Lung (tissue), 12 donors: ENCODE measurements around the gene GGTA1. TPM values are rescaled to one million over a fixed set of nuclear protein-coding genes. Genes with fewer than 3 reads are reported as not detected.

ENCODE experiments used
- ATAC-seq: fragments of 200-7000 bp; cut with Tn5 transposase; one replicate; pipeline ENCODE4 v1.9.1; 2020; ENCODE audit warnings: moderate number of reproducible peaks; ENCODE audit not compliant: insufficient read depth, low FRiP score
- DNase-seq, 3 donors: peaks; one replicate each; pipeline ENCODE4 v3.0.0-alpha.2; 2013 to 2017
- H3K27ac ChIP-seq, 2 donors: one replicate each; pipeline ENCODE4 v1.5.1; 2013; ENCODE audit warnings: mild to moderate bottlenecking in 2 of 2, moderate library complexity in 2 of 2, control low read depth in 1 of 2, inconsistent platforms in 1 of 2, low read depth in 1 of 2, low read length in 1 of 2
- H3K27me3 ChIP-seq, 3 donors: one replicate each; pipeline ENCODE4 v1.5.1; 2013; ENCODE audit warnings: low read length in 2 of 3; ENCODE audit not compliant: control insufficient read depth in 3 of 3, insufficient read depth in 3 of 3
- H3K36me3 ChIP-seq, 4 donors: one replicate each; pipeline ENCODE4 v1.5.1; 2013; ENCODE audit warnings: low read length in 4 of 4, mild to moderate bottlenecking in 1 of 4, moderate library complexity in 1 of 4; ENCODE audit not compliant: control insufficient read depth in 4 of 4, insufficient read depth in 4 of 4
- H3K4me1 ChIP-seq, 5 donors: one replicate each; pipeline ENCODE4 v1.5.1; 2013; ENCODE audit warnings: low read length in 5 of 5, mild to moderate bottlenecking in 2 of 5, moderate library complexity in 1 of 5; ENCODE audit not compliant: control insufficient read depth in 5 of 5, insufficient read depth in 5 of 5
- H3K4me3 ChIP-seq: one replicate; pipeline ENCODE4 v1.5.1; 2013; ENCODE audit warnings: mild to moderate bottlenecking, control low read depth, moderate library complexity
- H3K9ac ChIP-seq, 2 donors: one replicate each; pipeline ENCODE4 v1.5.1; 2013; ENCODE audit warnings: low read length in 2 of 2, control low read depth in 1 of 2; ENCODE audit not compliant: insufficient read depth in 1 of 2
- H3K9me3 ChIP-seq, 4 donors: one replicate each; pipeline ENCODE4 v1.5.1; 2013; ENCODE audit warnings: low read length in 3 of 4, mild to moderate bottlenecking in 1 of 4, moderate library complexity in 1 of 4; ENCODE audit not compliant: control insufficient read depth in 4 of 4, insufficient read depth in 3 of 4
- WGBS, 2 donors: extraction: QIAGEN DNeasy Blood & Tissue Kit; methylation state at CpG; one replicate each; pipeline ENCODE4 v1.1.7; 2013; 5-methylcytosine and 5-hydroxymethylcytosine counted together
- polyA plus RNA-seq, 2 donors: library from polyadenylated mRNA; stranded (reverse); fragments of 200-250 nt; gene quantifications; one replicate each; pipeline ENCODE4 v1.2.1, GENCODE V29; 2013
- total RNA-seq, 2 donors: library from RNA; depleted of rRNA in 1 of 2; stranded (reverse); fragments of >200 nt in 1 of 2; gene quantifications; one replicate each; pipeline ENCODE4 v1.2.1, GENCODE V29; 2014 to 2021
- TF ChIP-seq, protein P1 (sequence below): IDR thresholded peaks from 2 replicates; pipeline ENCODE4 v1.5.1; 2012; ENCODE audit warnings: mild to moderate bottlenecking; ENCODE audit errors: control extremely low read depth, extremely low read depth
- donor health status: control.
- donor health status: control.
- donor health status: Bipolar disorder and iron deficiency.
- donor health status: healthy.
- donor health status: DM: yes; HTN: yes; CAD: no.

Gene GGTA1
- total and polyA plus RNA-seq, 4 donors: 1.5 to 6.6 (median 5.8) TPM

DNA sequence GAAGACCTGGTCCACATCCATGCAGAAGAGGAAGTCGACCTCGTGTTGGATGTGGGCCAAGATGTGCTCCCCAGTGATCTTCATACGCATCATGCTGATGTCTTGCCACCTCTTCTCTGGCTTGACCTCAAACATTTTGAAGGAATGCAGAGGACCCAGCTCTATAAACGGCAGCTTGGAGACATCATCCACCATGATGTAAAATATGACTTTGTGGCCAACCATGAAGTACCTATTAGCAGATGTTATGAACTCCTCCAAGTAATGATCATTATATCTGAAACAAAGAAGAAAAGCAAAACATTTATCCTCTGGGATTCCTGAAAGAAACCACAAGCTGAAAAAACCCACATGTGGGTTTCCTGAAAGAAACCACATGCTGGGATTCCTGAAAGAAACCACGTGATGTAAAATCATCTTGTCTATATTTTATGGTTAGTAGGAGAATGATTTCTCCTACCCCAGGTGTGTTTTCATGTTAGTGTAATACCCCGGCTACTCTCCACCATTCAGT lies 52.3 kb downstream of the GGTA1 start:
- Histone ChIP-seq H3K27me3 (no peaks in the 10 kb centered on the region), H3K4me3 (no peak overlapping the region), H3K9ac (no peak overlapping the region), H3K9me3 (no peaks in the 10 kb centered on the region), H3K27ac (no peak overlapping the region), H3K36me3 (no peaks in the 10 kb centered on the region), H3K4me1 (peaks cover 0 to 5% (median 0%) of the 10 kb centered on the region in 5 donors)
- WGBS, 2 donors: 52 to 67% methylated on average over 6 of the region's 6 CpGs
- no peak for DNase-seq
- ATAC-seq: no peak
- TF ChIP-seq, protein P1, sequence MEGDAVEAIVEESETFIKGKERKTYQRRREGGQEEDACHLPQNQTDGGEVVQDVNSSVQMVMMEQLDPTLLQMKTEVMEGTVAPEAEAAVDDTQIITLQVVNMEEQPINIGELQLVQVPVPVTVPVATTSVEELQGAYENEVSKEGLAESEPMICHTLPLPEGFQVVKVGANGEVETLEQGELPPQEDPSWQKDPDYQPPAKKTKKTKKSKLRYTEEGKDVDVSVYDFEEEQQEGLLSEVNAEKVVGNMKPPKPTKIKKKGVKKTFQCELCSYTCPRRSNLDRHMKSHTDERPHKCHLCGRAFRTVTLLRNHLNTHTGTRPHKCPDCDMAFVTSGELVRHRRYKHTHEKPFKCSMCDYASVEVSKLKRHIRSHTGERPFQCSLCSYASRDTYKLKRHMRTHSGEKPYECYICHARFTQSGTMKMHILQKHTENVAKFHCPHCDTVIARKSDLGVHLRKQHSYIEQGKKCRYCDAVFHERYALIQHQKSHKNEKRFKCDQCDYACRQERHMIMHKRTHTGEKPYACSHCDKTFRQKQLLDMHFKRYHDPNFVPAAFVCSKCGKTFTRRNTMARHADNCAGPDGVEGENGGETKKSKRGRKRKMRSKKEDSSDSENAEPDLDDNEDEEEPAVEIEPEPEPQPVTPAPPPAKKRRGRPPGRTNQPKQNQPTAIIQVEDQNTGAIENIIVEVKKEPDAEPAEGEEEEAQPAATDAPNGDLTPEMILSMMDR: no peak

DNA sequence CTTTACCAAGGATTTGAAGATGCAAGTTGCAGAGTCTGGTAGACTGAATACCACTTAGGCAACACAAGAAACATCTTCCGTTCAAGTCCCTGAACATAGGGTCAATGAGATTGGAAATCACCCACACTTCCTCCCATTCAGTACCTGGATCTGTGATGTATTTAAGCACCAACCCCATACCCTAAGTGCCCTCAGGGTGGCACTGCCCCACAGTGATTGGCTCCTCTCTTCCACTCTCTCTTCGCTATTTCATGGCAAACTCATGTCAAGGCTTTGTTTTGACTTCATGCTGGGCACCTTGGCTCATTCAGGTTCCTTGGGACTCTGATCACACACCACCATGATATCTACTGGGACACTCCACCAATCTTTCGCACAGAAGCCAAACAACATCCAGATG lies 53.7 kb downstream of the GGTA1 start:
- TF ChIP-seq, protein P1: no peak
- Histone ChIP-seq H3K36me3 (no peaks in the 10 kb centered on the region), H3K9me3 (no peaks in the 10 kb centered on the region), H3K9ac (no peak overlapping the region), H3K27me3 (no peaks in the 10 kb centered on the region), H3K4me3 (no peak overlapping the region), H3K27ac (no peak overlapping the region), H3K4me1 (peaks cover 0 to 5% (median 0%) of the 10 kb centered on the region in 5 donors)
- DNase-seq: no peak
- ATAC-seq: no peak
- 92 to 93% methylated on average over 3 of the region's 3 CpGs for WGBS, 2 donors

DNA sequence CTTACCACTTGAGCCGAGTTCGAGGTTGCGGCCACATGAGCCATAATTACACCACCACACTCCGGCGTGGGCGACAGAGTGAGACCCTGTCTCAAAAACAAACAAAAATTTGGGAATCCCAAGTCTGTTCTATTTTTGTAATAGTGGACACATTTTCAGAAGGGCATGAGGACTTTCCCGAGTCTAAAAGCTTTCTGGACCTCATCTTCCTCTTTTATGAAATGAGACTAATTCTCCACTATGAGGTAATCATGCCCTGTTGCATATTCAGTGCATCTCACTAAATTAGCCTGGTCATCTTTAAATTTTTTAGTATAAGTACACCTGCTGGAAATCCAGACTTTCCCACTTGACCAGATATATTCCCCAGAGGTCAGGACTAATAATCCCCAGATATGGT lies 55.7 kb downstream of the GGTA1 start:
- TF ChIP-seq, protein P1: no peak
- H3K9ac ChIP-seq: no peak overlapping the region
- no peak for DNase-seq
- 77 to 83% methylated on average over 7 of the region's 7 CpGs for WGBS, 2 donors
- H3K27me3 ChIP-seq: no peaks in the 10 kb centered on the region
- ATAC-seq: no peak
- no peak overlapping the region for H3K27ac ChIP-seq
- H3K36me3 ChIP-seq: no peaks in the 10 kb centered on the region
- no peaks in the 10 kb centered on the region for H3K4me1 ChIP-seq
- no peaks in the 10 kb centered on the region for H3K9me3 ChIP-seq
- H3K4me3 ChIP-seq: no peak overlapping the region

DNA sequence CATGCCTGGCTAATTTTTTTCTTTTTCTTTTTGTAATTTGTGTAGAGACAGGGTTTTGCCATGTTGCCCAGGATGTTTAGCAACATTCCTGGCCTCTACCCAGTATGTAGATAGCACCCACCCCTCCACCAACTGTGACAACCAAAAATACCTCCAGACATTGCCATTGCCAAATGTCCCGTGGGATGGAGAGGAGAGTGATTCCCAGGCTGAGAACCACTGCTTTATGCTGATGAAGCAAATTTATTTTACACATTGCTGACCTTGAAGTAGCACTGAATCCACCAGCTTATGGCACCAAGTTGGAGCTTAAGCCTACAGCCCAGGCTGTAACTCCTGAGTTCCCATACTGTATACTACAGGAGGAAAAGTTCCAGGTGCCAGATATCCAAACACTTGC lies 58.5 kb downstream of the GGTA1 start:
- TF ChIP-seq, protein P1: no peak
- H3K9me3 ChIP-seq: no peaks in the 10 kb centered on the region
- H3K9ac ChIP-seq: no peak overlapping the region
- ATAC-seq: no peak
- H3K36me3 ChIP-seq: no peaks in the 10 kb centered on the region
- no peaks in the 10 kb centered on the region for H3K27me3 ChIP-seq
- DNase-seq: no peak
- WGBS, 2 donors: 54 to 57% methylated on average over 1 of the region's 1 CpG
- H3K4me1 ChIP-seq: no peaks in the 10 kb centered on the region
- H3K4me3 ChIP-seq: no peak overlapping the region
- no peak overlapping the region for H3K27ac ChIP-seq
